Measurements from ENCODE around the gene TCF4. TPM values are rescaled to one million over a fixed set of nuclear protein-coding genes. Genes with fewer than 3 reads are reported as not detected.

The TCF4 gene
- total RNA-seq, 1 experiment from 2014 or later, result 143 TPM

- no peaks in the 10 kb centered on the region for H3K27me3 ChIP-seq (replicated peaks; ENCODE audit: insufficient read depth, low read depth, low read length, poor library complexity)
- TF ChIP-seq, protein P1, sequence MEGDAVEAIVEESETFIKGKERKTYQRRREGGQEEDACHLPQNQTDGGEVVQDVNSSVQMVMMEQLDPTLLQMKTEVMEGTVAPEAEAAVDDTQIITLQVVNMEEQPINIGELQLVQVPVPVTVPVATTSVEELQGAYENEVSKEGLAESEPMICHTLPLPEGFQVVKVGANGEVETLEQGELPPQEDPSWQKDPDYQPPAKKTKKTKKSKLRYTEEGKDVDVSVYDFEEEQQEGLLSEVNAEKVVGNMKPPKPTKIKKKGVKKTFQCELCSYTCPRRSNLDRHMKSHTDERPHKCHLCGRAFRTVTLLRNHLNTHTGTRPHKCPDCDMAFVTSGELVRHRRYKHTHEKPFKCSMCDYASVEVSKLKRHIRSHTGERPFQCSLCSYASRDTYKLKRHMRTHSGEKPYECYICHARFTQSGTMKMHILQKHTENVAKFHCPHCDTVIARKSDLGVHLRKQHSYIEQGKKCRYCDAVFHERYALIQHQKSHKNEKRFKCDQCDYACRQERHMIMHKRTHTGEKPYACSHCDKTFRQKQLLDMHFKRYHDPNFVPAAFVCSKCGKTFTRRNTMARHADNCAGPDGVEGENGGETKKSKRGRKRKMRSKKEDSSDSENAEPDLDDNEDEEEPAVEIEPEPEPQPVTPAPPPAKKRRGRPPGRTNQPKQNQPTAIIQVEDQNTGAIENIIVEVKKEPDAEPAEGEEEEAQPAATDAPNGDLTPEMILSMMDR (conservative IDR thresholded peaks at IDR 0.05; ENCODE audit: low read depth, low read length), result no peak
- no peak for TF ChIP-seq EZH2 (IDR thresholded peaks at IDR 0.05; ENCODE audit: borderline replicate concordance, low read depth, low read length, poor library complexity, severe bottlenecking)
- peak overlapping the region; percentile 64 for H3K4me3 ChIP-seq (ENCODE audit: low read depth, low read length, poor library complexity, severe bottlenecking)
- intact Hi-C loops (cut with micrococcal nuclease; ENCODE audit: unreplicated experiment), result loop anchor here (2.0 to 5.0 kb wide), 4 partner anchors 82 to 247 kb away; no protein-coding TSS in a partner anchor
- peak overlapping the region; percentile 77 for H3K27ac ChIP-seq (ENCODE audit: low read depth, low read length, poor library complexity, severe bottlenecking)
- CTCF ChIA-PET, result interaction anchor here (0.6 to 0.7 kb wide), 2 partner anchors 137 to 192 kb away, joined by 3 to 4 read pairs; no protein-coding TSS in a partner anchor
- peaks cover 3% of the 10 kb centered on the region for H3K36me3 ChIP-seq (ENCODE audit: insufficient read depth, low read length, poor library complexity, severe bottlenecking)
- H3K4me1 ChIP-seq (ENCODE audit: insufficient read depth, low read length, poor library complexity, severe bottlenecking), result peaks cover 19% of the 10 kb centered on the region
- POLR2A ChIA-PET (ENCODE audit: low non-redundant PET), result no interaction called here
- H3K9me3 ChIP-seq (ENCODE audit: low read depth, low read length, poor library complexity, severe bottlenecking), result no peaks in the 10 kb centered on the region
- BruUV-seq (replicated peaks), result no TSS peak
- DNase-seq (ENCODE audit: low spot score), result peak; percentile 97
Observed at GRCh38 chr18:55589625-55590291, 1.8 kb upstream of the TCF4 start.

DNA sequence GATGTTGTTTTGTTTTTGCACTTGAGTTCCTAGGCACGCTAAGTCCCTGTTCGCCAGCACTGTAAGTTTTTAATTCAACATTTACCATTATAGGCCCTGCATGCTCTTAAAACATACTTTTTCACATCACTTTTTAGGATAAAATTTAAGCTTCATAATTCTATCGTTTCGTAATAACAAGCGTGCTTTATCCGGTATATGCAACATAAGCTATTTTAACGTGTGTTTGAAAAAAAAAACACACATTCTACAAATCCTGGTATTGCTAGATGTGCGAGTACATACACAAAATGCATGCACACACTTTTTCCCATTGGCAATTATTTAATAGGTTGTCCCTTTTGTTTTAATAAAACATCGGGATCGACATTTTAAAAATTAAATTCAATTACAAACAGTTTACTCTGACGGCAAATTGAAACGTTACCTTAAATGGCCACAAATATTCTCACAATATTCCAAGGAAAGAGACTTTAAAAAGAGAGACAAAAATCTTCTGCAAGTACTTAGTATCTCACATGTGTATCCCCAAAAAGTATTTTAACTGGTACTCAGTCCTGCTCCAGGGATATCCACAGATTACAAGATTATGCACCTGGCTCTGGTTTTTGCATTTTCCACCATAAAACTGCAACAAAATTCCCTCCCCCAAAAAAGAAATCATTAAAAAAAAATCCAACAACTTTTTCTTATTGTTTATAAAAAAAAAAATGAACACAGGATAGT is 1.0 kb upstream of the TCF4 start:
- ChIA-PET CTCF (interaction anchor here (0.7 kb wide), 1 partner anchor 136 kb away, joined by 4 read pairs; no protein-coding TSS in a partner anchor), POLR2A (ENCODE audit: low non-redundant PET) (no interaction called here)
- Histone ChIP-seq H3K9me3 (ENCODE audit: low read depth, low read length, poor library complexity, severe bottlenecking) (no peaks in the 10 kb centered on the region), H3K36me3 (ENCODE audit: insufficient read depth, low read length, poor library complexity, severe bottlenecking) (peaks cover 4% of the 10 kb centered on the region), H3K4me3 (ENCODE audit: low read depth, low read length, poor library complexity, severe bottlenecking) (peak overlapping the region; percentile 64), H3K4me1 (ENCODE audit: insufficient read depth, low read length, poor library complexity, severe bottlenecking) (peaks cover 26% of the 10 kb centered on the region), H3K27ac (ENCODE audit: low read depth, low read length, poor library complexity, severe bottlenecking) (peak overlapping the region; percentile 77), H3K27me3 (replicated peaks; ENCODE audit: insufficient read depth, low read depth, low read length, poor library complexity) (no peaks in the 10 kb centered on the region)
- no peak for TF ChIP-seq EZH2 (IDR thresholded peaks at IDR 0.05; ENCODE audit: borderline replicate concordance, low read depth, low read length, poor library complexity, severe bottlenecking)
- TF ChIP-seq, protein P1 (conservative IDR thresholded peaks at IDR 0.05; ENCODE audit: low read depth, low read length), result no peak
- TSS peak; percentile 27 for BruUV-seq (replicated peaks)
- peak; percentile 44 for DNase-seq (ENCODE audit: low spot score)
- intact Hi-C loops (cut with micrococcal nuclease; ENCODE audit: unreplicated experiment), result loop anchor here (2.0 to 5.0 kb wide), 4 partner anchors 82 to 247 kb away; no protein-coding TSS in a partner anchor

DNA sequence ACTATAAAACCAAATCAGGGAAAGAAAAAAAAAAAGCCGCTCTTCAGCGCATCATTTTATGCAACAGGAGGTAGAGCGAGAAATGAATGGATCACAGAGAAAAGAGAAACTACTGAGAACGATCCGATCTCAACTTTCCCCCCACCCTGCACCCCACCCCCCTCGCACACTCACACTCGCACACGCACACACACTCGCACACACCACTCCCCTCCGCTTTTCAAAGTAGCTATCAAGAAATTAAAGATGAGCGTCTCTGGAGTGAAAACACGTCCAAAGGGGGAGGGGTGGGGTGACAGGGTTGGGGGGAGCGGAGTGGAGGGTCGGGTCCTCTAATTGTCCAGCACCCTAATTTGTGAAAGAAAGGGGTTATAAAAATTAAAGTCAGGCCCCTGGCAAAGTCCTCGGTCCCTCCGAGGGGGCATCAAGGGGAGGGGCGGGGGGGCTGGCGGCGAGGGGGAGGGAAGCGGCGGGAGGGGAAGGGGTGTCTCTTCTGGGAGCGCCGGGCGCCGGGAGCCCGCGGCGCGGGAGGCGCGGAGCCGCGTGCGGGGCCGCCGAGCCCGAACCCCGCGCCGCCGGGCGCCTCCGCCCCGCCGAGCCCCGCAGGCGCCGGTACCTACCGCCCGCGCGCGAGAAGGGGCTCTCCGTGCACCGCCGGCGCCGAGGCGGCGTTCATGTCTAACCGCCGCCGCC is 428 bp downstream of the TCF4 start:
- Histone ChIP-seq H3K27ac (ENCODE audit: low read depth, low read length, poor library complexity, severe bottlenecking) (peak overlapping the region; percentile 77), H3K9me3 (ENCODE audit: low read depth, low read length, poor library complexity, severe bottlenecking) (no peaks in the 10 kb centered on the region), H3K4me3 (ENCODE audit: low read depth, low read length, poor library complexity, severe bottlenecking) (peak overlapping the region; percentile 64), H3K36me3 (ENCODE audit: insufficient read depth, low read length, poor library complexity, severe bottlenecking) (peaks cover 4% of the 10 kb centered on the region), H3K4me1 (ENCODE audit: insufficient read depth, low read length, poor library complexity, severe bottlenecking) (peaks cover 29% of the 10 kb centered on the region), H3K27me3 (replicated peaks; ENCODE audit: insufficient read depth, low read depth, low read length, poor library complexity) (no peaks in the 10 kb centered on the region)
- ChIA-PET CTCF (no interaction called here), POLR2A (ENCODE audit: low non-redundant PET) (interaction anchor here (0.7 kb wide), 1 partner anchor 167 kb away, joined by 15 read pairs; no protein-coding TSS in a partner anchor)
- DNase-seq (ENCODE audit: low spot score), result peak; percentile 73
- no TSS peak for BruUV-seq (replicated peaks)
- no peak for TF ChIP-seq EZH2 (IDR thresholded peaks at IDR 0.05; ENCODE audit: borderline replicate concordance, low read depth, low read length, poor library complexity, severe bottlenecking)
- TF ChIP-seq, protein P1 (conservative IDR thresholded peaks at IDR 0.05; ENCODE audit: low read depth, low read length), result no peak
- intact Hi-C loops (cut with micrococcal nuclease; ENCODE audit: unreplicated experiment), result loop anchor here (2.0 to 5.0 kb wide), 4 partner anchors 80 to 245 kb away; no protein-coding TSS in a partner anchor

Data from A673 (cell line).